SK-N-SH treated with all-trans-retinoic acid at 6 μM for 48 hours (cell line): ENCODE data around the gene ABL2.

ENCODE experiments used
- ATAC-seq: fragments of 200-7000 bp; cut with Tn5 transposase; 3 replicates; pipeline ENCODE4 v1.9.1; 2020; ENCODE audit warnings: mild to moderate bottlenecking, moderate library complexity
- ARNTL ChIP-seq: fragments of 450-650 bp; formaldehyde crosslinking; IDR thresholded peaks from 2 replicates; pipeline ENCODE4 v1.5.0; 2020; ENCODE audit warnings: low read depth, mild to moderate bottlenecking, moderate library complexity, borderline replicate concordance
- BACH2 ChIP-seq: fragments of 250-450 bp; sonication (Bioruptor Pico); IDR thresholded peaks from 2 replicates; pipeline ENCODE4 v1.9.0; 2021; ENCODE audit warnings: mild to moderate bottlenecking, borderline replicate concordance
- CREB5 ChIP-seq: fragments of 250-450 bp; sonication (Bioruptor Pico); IDR thresholded peaks from 2 replicates; pipeline ENCODE4 v1.5.1; 2020; ENCODE audit warnings: low read depth, mild to moderate bottlenecking, moderate library complexity
- CSDC2 ChIP-seq: fragments of 250-450 bp; sonication (Bioruptor Pico); IDR thresholded peaks from 2 replicates; pipeline ENCODE4 v1.5.0; 2020; ENCODE audit warnings: mild to moderate bottlenecking, moderate library complexity
- CSRNP3 ChIP-seq: fragments of 250-450 bp; sonication (Bioruptor Pico); IDR thresholded peaks from 2 replicates; pipeline ENCODE4 v1.5.1; 2021; ENCODE audit warnings: mild to moderate bottlenecking, moderate library complexity
- ESRRG ChIP-seq: fragments of 250-450 bp; sonication (Bioruptor Pico); IDR thresholded peaks from 2 replicates; pipeline ENCODE4 v1.6.1; 2021; ENCODE audit warnings: mild to moderate bottlenecking
- GLIS3 ChIP-seq: fragments of 250-450 bp; sonication (Bioruptor Pico); IDR thresholded peaks from 2 replicates; pipeline ENCODE4 v1.5.0; 2020; ENCODE audit warnings: mild to moderate bottlenecking, moderate library complexity
- ISL1 ChIP-seq: fragments of 250-450 bp; sonication (Bioruptor Pico); IDR thresholded peaks from 2 replicates; pipeline ENCODE4 v2.1.2; 2022; ENCODE audit warnings: mild to moderate bottlenecking, moderate library complexity
- OSR1 ChIP-seq: fragments of 250-450 bp; sonication (Bioruptor Pico); IDR thresholded peaks from 2 replicates; pipeline ENCODE4 v1.8.0; 2022; ENCODE audit warnings: moderate library complexity, mild to moderate bottlenecking, inconsistent platforms
- PATZ1 ChIP-seq: fragments of 250-450 bp; sonication (Bioruptor Pico); IDR thresholded peaks from 2 replicates; pipeline ENCODE4 v1.8.0; 2020; ENCODE audit warnings: mild to moderate bottlenecking, moderate library complexity, borderline replicate concordance
- POU6F1 ChIP-seq: fragments of 250-450 bp; sonication (Bioruptor Pico); IDR thresholded peaks from 2 replicates; pipeline ENCODE4 v1.8.0; 2021; ENCODE audit warnings: low read depth, mild to moderate bottlenecking, moderate library complexity, borderline replicate concordance
- RARB ChIP-seq: fragments of 250-450 bp; sonication (Bioruptor Pico); IDR thresholded peaks from 2 replicates; pipeline ENCODE4 v1.8.0; 2021; ENCODE audit warnings: mild to moderate bottlenecking, moderate library complexity
- SNAI2 ChIP-seq: fragments of 250-450 bp; sonication (Bioruptor Pico); IDR thresholded peaks from 2 replicates; pipeline ENCODE4 v1.5.0; 2020; ENCODE audit warnings: mild to moderate bottlenecking, moderate library complexity
- TCF4 ChIP-seq: fragments of 250-450 bp; sonication (Bioruptor Pico); IDR thresholded peaks from 2 replicates; pipeline ENCODE4 v1.8.0; 2021; ENCODE audit warnings: mild to moderate bottlenecking, moderate library complexity, borderline replicate concordance
- TOX ChIP-seq: fragments of 250-450 bp; sonication (Bioruptor Pico); IDR thresholded peaks from 2 replicates; pipeline ENCODE4 v1.8.0; 2021; ENCODE audit warnings: mild to moderate bottlenecking, moderate library complexity, borderline replicate concordance
- TSHZ2 ChIP-seq: fragments of 250-450 bp; sonication (Bioruptor Pico); IDR thresholded peaks from 2 replicates; pipeline ENCODE4 v1.5.0; 2020; ENCODE audit warnings: mild to moderate bottlenecking, moderate library complexity
- ZC3H10 ChIP-seq: fragments of 250-450 bp; sonication (Bioruptor Pico); IDR thresholded peaks from 2 replicates; pipeline ENCODE4 v1.5.1; 2021; ENCODE audit warnings: mild to moderate bottlenecking, moderate library complexity
- ZFP3 ChIP-seq: fragments of 250-450 bp; sonication (Bioruptor Pico); IDR thresholded peaks from 2 replicates; pipeline ENCODE4 v1.5.0; 2020; ENCODE audit warnings: mild to moderate bottlenecking, moderate library complexity
- ZFP30 ChIP-seq: fragments of 450-650 bp; formaldehyde crosslinking; IDR thresholded peaks from 2 replicates; pipeline ENCODE4 v1.5.0; 2022; ENCODE audit warnings: mild to moderate bottlenecking, moderate library complexity
- ZNF565 ChIP-seq: fragments of 450-650 bp; formaldehyde crosslinking; conservative IDR thresholded peaks from 2 replicates; pipeline ENCODE4 v1.5.0; 2020; ENCODE audit warnings: low read depth, mild to moderate bottlenecking, moderate library complexity
- ZNF70 ChIP-seq: fragments of 450-650 bp; formaldehyde crosslinking; IDR thresholded peaks from 2 replicates; pipeline ENCODE4 v1.5.0; 2020; ENCODE audit warnings: mild to moderate bottlenecking, moderate library complexity
- ZNF8 ChIP-seq: fragments of 450-650 bp; formaldehyde crosslinking; IDR thresholded peaks from 2 replicates; pipeline ENCODE4 v1.5.0; 2020; ENCODE audit warnings: mild to moderate bottlenecking, moderate library complexity

The ABL2 gene

GRCh38 chr1:179237222-179237621 is 7.7 kb upstream of the ABL2 start:
- no peak for ATAC-seq
- TF ChIP-seq POU6F1 (CRISPR knock-in tag) = no peak
- TF ChIP-seq ZFP3 (CRISPR knock-in tag) = no peak
- TF ChIP-seq BACH2 (CRISPR knock-in tag) = no peak
- no peak for TF ChIP-seq ZNF70 (CRISPR knock-in tag)
- no peak for TF ChIP-seq OSR1 (CRISPR knock-in tag)

GRCh38 chr1:179234863-179235262 is 5.4 kb upstream of the ABL2 start:
- TF ChIP-seq BACH2 (CRISPR knock-in tag) (no peak), OSR1 (CRISPR knock-in tag) (peak; percentile 48; the same call in 1 of the 2 replicates)
- ATAC-seq = no peak

- ATAC-seq = no peak
- no peak for TF ChIP-seq ZFP3 (CRISPR knock-in tag)
- no peak for TF ChIP-seq ISL1 (CRISPR knock-in tag)
- TF ChIP-seq BACH2 (CRISPR knock-in tag) = no peak
- TF ChIP-seq TSHZ2 (CRISPR knock-in tag) = no peak
- TF ChIP-seq ZC3H10 (CRISPR knock-in tag) = no peak
- TF ChIP-seq TCF4 = no peak
- TF ChIP-seq ZNF70 (CRISPR knock-in tag) = no peak
- no peak for TF ChIP-seq OSR1 (CRISPR knock-in tag)
- no peak for TF ChIP-seq SNAI2
- TF ChIP-seq ZNF8 (CRISPR knock-in tag) = no peak
- no peak for TF ChIP-seq POU6F1 (CRISPR knock-in tag)
- no peak for TF ChIP-seq CREB5 (CRISPR knock-in tag)
- TF ChIP-seq CSDC2 (CRISPR knock-in tag) = no peak
- TF ChIP-seq ZNF565 = no peak
- no peak for TF ChIP-seq RARB (CRISPR knock-in tag)
- TF ChIP-seq ARNTL = no peak
- no peak for TF ChIP-seq ESRRG (CRISPR knock-in tag)
- no peak for TF ChIP-seq ZFP30
- no peak for TF ChIP-seq GLIS3 (CRISPR knock-in tag)
Observed at GRCh38 chr1:179231923-179232322, 2.4 kb upstream of the ABL2 start.

GRCh38 chr1:179230721-179231120 is 1.2 kb upstream of the ABL2 start:
- no peak for ATAC-seq

More at GRCh38 chr1:179230721-179231120, 1.2 kb upstream of the ABL2 start:
- TF ChIP-seq GLIS3 (CRISPR knock-in tag) = no peak
- TF ChIP-seq POU6F1 (CRISPR knock-in tag) = no peak
- TF ChIP-seq ZNF565 = no peak
- TF ChIP-seq CSRNP3 (CRISPR knock-in tag) = no peak
- no peak for TF ChIP-seq ZC3H10 (CRISPR knock-in tag)
- no peak for TF ChIP-seq ZFP3 (CRISPR knock-in tag)
- no peak for TF ChIP-seq TOX
- no peak for TF ChIP-seq BACH2 (CRISPR knock-in tag)
- TF ChIP-seq TCF4 = no peak
- no peak for TF ChIP-seq RARB (CRISPR knock-in tag)
- no peak for TF ChIP-seq CSDC2 (CRISPR knock-in tag)
- TF ChIP-seq ISL1 (CRISPR knock-in tag) = no peak
- TF ChIP-seq PATZ1 (CRISPR knock-in tag) = no peak
- no peak for TF ChIP-seq ZNF8 (CRISPR knock-in tag)
- TF ChIP-seq OSR1 (CRISPR knock-in tag) = no peak
- TF ChIP-seq ARNTL = no peak
- no peak for TF ChIP-seq ZNF70 (CRISPR knock-in tag)
